Renal cortex interstitium (tissue), 15 donors: ENCODE measurements around the gene TOMM70. TPM values are rescaled to one million over a fixed set of nuclear protein-coding genes. Genes with fewer than 3 reads are reported as not detected.
A peak's percentile ranks its signal among the peaks of the same experiment; 100 is the strongest.
"Not testable (repeated sequence)": the region's sequence is repeated elsewhere in the genome, so short reads cannot be mapped to it uniquely, and the experiment has no call there.

ENCODE experiments used
- DNase-seq, 11 donors: peaks; one replicate each; pipeline ENCODE4 v3.0.0-alpha.2; 2013; ENCODE audit warnings: low read depth in 9 of 11, low spot score in 4 of 11; ENCODE audit errors: extremely low read depth in 1 of 11
- long read RNA-seq, 16 experiments: transcript quantifications; one replicate each; lab custom pipeline, GENCODE V29; 2026
- polyA plus RNA-seq, 3 donors: library from polyadenylated mRNA; unstranded; fragments of 120-200 nt; gene quantifications; one replicate each; pipeline ENCODE4 v1.2.1, GENCODE V29; 2013; ENCODE audit not compliant: insufficient read length in 3 of 3

Gene TOMM70
- 10 to 100 TPM; 68.4 to 85.3 (median 69.9) TPM for polyA plus RNA-seq
- long read RNA-seq, donor 1, full-length matches to known transcripts = 2 of 2 reads
- long read RNA-seq, donor 1, partial matches to known transcripts = 0 of 2 reads
- long read RNA-seq, donor 1, other reads (novel, unspliced or antisense) = 0 of 2 reads
- long read RNA-seq, donor 2, full-length matches to known transcripts = 9 of 19 reads
- long read RNA-seq, donor 2, partial matches to known transcripts = 10 of 19 reads
- long read RNA-seq, donor 2, other reads (novel, unspliced or antisense) = 0 of 19 reads
- long read RNA-seq, donor 3, full-length matches to known transcripts = 13 of 28 reads
- long read RNA-seq, donor 3, partial matches to known transcripts = 15 of 28 reads
- long read RNA-seq, donor 3, other reads (novel, unspliced or antisense) = 0 of 28 reads
- long read RNA-seq, donor 4, full-length matches to known transcripts = 18 of 24 reads
- long read RNA-seq, donor 4, partial matches to known transcripts = 6 of 24 reads
- long read RNA-seq, donor 4, other reads (novel, unspliced or antisense) = 0 of 24 reads
- long read RNA-seq, donor 5 = 0 reads
- long read RNA-seq, donor 6, full-length matches to known transcripts = 12 of 28 reads
- long read RNA-seq, donor 6, partial matches to known transcripts = 16 of 28 reads
- long read RNA-seq, donor 6, other reads (novel, unspliced or antisense) = 0 of 28 reads
- long read RNA-seq, donor 7, full-length matches to known transcripts = 6 of 11 reads
- long read RNA-seq, donor 7, partial matches to known transcripts = 5 of 11 reads
- long read RNA-seq, donor 7, other reads (novel, unspliced or antisense) = 0 of 11 reads
- long read RNA-seq, donor 8, full-length matches to known transcripts = 15 of 64 reads
- long read RNA-seq, donor 8, partial matches to known transcripts = 49 of 64 reads
- long read RNA-seq, donor 8, other reads (novel, unspliced or antisense) = 0 of 64 reads
- long read RNA-seq, donor 9, full-length matches to known transcripts = 6 of 19 reads
- long read RNA-seq, donor 9, partial matches to known transcripts = 13 of 19 reads
- long read RNA-seq, donor 9, other reads (novel, unspliced or antisense) = 0 of 19 reads
- long read RNA-seq, donor 10, full-length matches to known transcripts = 4 of 11 reads
- long read RNA-seq, donor 10, partial matches to known transcripts = 7 of 11 reads
- long read RNA-seq, donor 10, other reads (novel, unspliced or antisense) = 0 of 11 reads
- long read RNA-seq, donor 11, full-length matches to known transcripts = 7 of 16 reads
- long read RNA-seq, donor 11, partial matches to known transcripts = 9 of 16 reads
- long read RNA-seq, donor 11, other reads (novel, unspliced or antisense) = 0 of 16 reads
- long read RNA-seq, donor 12, full-length matches to known transcripts = 7 of 28 reads
- long read RNA-seq, donor 12, partial matches to known transcripts = 21 of 28 reads
- long read RNA-seq, donor 12, other reads (novel, unspliced or antisense) = 0 of 28 reads
- long read RNA-seq, donor 13, full-length matches to known transcripts = 12 of 47 reads
- long read RNA-seq, donor 13, partial matches to known transcripts = 35 of 47 reads
- long read RNA-seq, donor 13, other reads (novel, unspliced or antisense) = 0 of 47 reads
- long read RNA-seq, donor 14, full-length matches to known transcripts = 11 of 16 reads
- long read RNA-seq, donor 14, partial matches to known transcripts = 5 of 16 reads
- long read RNA-seq, donor 14, other reads (novel, unspliced or antisense) = 0 of 16 reads
- long read RNA-seq, donor 15, full-length matches to known transcripts = 4 of 4 reads
- long read RNA-seq, donor 15, partial matches to known transcripts = 0 of 4 reads
- long read RNA-seq, donor 15, other reads (novel, unspliced or antisense) = 0 of 4 reads
- long read RNA-seq, donor 16, full-length matches to known transcripts = 21 of 156 reads
- long read RNA-seq, donor 16, partial matches to known transcripts = 135 of 156 reads
- long read RNA-seq, donor 16, other reads (novel, unspliced or antisense) = 0 of 156 reads

GRCh38 chr3:100400780-100401673 is at the start of gene TOMM70, which contains the start of gene LNP1:
Gene TOMM70, minus strand, starts transcription at chr3:100401089. Its CDS starts 140 bp downstream, at chr3:100400949.
Gene LNP1, plus strand, starts transcription at chr3:100401539. Its CDS starts 28,191 bp downstream, at chr3:100429730.
- DNase-seq = peak; percentile 89 to 97 (median 95)

- DNase-seq = no peak
Measured at GRCh38 chr3:100449214-100449613, 48.3 kb upstream of the TOMM70 start.

GRCh38 chr3:100448079-100448478 is 47.2 kb upstream of the TOMM70 start:
- no peak for DNase-seq

DNA sequence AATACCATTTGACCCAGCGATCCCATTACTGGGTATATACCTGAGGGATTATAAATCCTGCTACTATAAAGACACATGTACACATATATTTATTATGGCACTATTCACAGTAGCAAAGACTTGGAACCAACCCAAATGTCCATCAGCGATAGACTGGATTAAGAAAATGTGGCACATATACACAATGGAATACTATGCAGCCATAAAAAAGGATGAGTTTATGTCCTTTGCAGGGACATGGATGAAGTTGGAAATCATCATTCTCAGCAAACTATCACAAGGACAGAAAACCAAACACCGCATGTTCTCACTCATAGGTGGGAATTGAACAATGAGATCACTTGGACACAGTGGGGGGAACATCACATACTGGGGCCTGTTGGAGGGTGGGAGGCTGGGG is 46.2 kb upstream of the TOMM70 start:
- not testable (repeated sequence) for DNase-seq

DNA sequence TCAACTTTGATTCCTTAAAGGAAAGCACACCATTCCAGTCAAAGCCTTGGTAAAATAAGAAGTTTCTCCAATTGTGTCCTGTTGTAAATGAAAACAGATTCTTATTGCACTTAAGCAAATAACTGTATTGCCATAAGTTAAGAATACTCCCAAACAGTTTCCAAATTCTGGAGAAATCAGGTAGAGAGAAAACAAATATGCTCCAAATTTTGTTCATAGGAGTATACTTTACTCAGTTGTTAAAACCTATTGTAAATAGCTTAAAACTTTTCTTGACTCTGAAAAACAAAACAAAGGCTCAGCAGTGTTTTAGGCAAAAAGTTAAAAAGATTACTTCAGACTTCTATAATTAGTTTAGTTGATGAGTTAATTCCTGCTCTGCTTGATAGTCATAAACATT is 42.8 kb upstream of the TOMM70 start:
- no peak for DNase-seq

DNA sequence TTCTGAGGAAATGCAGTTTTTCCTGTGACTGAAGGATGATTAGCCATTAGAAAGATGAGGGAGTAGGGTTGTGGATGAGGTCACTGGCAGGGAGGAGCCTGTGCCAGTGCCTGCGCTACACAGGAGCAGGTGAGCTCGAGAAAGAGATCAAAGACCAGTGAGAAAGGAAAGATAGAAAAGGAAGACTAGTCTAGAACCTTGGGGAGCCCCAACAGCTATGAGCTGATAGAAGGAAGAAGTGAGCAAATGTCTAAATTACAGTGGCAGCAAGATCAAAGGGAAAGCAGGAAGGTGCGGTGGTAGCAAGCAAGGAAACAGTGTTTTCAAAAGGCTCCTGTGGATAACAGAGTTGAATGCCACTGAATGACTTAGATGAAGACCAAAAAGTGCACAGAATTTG is 40.0 kb upstream of the TOMM70 start:
- DNase-seq = no peak

DNA sequence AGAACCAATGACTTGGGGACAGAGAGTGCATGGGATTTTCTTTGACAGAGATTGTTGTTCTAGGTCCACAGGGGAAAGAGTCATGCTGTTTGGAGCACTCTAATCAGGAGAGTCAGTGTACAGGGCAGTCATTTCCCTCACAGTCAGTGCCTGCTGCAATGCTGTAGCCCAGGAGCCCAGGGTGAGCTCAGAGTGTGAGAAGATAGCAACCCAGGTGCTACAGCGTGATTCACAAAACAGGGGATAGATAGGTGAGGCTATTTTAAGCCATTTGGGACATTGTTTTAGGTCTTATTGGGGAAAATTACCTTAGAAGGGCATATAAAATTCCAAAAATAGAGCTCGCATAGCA is 37.7 kb upstream of the TOMM70 start:
- no peak for DNase-seq

DNA sequence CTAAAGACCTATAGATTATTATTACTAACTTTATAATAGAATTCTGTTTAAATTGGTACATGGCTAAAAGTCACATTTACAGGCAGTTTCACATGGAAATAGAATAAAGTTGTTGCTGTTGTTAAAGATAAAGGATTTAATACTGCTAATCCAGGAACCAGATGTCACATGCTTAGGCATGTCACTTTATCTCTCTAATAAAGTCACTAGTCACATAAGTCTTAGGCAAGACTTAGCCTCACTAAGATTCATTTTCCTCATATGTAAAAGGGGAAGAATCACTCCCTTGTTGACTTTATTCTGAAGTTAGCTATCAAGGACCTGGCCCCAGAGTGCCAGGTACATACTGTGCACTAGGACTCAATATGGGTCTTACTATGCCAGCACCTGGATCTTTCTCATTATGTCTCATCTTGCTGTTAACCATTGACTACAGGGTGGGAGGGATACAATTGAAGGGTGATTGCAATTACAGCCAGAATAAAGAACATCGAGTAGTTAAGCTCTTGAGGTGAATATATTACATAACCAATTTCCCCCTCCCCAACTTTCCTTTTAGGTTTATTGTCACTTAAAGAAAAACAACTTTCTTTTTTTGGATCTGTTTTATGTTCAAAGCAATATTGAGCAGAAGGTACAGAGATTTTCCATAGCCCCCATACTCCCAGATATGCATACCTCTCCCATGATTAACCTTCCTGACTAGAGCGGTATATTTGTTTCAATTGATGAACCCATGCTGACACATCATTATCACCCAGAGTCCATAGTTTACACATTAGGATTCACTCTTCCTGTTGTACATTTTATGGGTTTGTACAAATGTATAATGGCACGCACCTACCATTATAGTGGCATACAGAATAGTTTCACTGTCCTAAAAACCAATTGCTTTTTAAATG is 37.1 kb upstream of the TOMM70 start:
- no peak for DNase-seq

DNA sequence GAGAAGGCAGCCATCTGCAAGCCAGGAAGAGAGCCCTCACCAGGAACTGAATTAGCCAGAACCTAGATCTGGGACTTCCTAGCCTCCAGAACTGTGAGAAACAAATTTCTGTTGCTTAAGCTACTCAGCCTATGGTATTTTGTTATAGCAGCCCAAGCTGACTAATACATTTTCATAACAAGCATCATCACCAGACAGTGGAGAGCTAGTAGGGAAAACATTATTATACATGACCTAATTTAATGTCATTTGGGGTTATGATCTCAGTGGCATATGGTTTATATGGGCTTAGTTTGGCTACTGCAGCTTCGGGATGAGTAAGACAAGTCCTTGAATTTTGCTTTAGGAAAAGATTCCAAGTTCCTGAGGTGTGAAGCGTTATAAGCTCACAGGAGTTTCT is 36.1 kb upstream of the TOMM70 start:
- DNase-seq = no peak

GRCh38 chr3:100429187-100429716 is 28.4 kb upstream of the TOMM70 start:
- no peak for DNase-seq

DNA sequence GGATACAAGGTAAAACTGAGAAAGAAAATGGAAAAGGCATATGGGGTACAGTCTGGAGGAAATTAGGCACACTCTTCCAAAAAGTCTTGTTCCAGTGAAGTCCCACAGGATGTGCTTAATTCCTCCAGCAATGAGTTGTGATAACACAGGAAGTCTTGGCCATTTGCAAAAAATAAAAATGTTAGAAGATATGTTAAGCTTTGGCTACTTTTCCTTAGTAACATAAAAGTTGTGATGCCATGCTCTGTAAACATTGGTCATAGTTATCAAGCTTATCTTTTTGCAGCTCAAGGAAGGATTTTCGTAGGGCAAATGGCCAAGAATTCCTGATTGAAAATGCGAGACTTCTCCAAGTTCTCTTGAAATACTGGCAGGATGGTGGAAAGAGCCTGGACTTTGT is 26.8 kb upstream of the TOMM70 start:
- DNase-seq = peak in 2 of 11 donors; percentile 4 to 14

GRCh38 chr3:100426067-100426682 is 25.3 kb upstream of the TOMM70 start:
- DNase-seq = no peak

DNA sequence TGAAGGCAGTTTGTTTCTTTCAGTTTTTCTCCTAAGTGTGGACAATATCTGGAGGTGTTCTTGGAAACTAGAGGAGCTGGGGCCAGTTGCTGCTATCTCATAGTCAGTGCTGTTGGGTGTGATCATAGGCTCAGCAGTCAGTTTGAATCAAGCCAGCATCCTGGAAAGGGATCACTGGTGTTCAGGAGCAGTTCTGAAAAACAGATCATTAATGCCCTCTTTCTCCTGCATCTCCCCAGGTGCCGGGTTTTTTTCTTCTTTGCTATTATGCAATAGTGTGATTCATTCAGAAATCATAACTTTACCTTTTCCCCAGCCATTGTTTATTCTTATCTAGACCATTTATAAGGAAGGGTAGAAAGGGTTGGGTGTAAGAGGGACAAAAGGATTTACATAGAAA is 24.4 kb upstream of the TOMM70 start:
- DNase-seq = no peak

DNA sequence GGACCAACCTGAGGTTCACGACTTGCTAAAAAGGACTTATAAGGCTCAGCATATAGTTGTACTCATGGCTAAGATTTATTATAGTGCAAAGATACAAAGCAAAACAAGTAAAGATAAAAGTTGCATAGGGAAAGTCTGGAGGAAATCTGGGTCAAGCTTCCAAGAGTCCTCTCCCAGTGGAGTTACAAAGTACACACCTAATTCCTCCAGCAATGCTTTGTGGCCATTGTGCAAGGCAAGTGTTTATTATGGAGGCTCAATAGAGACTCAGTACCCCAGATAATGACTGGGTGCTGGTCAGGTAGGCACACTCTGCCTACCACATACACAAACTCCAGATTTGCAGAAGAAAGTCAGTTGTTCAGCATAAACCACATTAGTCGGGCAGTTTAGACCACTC is 23.4 kb upstream of the TOMM70 start:
- no peak for DNase-seq

- no peak for DNase-seq
Measured at GRCh38 chr3:100423611-100424010, 22.7 kb upstream of the TOMM70 start.
